Measurements from ENCODE around the gene ZNF529.

GRCh38 chr19:36573895-36574720 is 1.0 kb upstream of the ZNF529 start:
- TF ChIP-seq CTCF (IDR thresholded peaks at IDR 0.05) (no peak), POLR2A (IDR thresholded peaks at IDR 0.05) (no peak)
